Progenitor cell of endocrine pancreas (in vitro differentiated cells): ENCODE results near the gene LLCFC1. TPM values are rescaled to one million over a fixed set of nuclear protein-coding genes. Genes with fewer than 3 reads are reported as not detected.

Experiments
- DNase-seq: peaks from one replicate; pipeline ENCODE4 v3.0.0; 2021; ENCODE audit warnings: low spot score; ENCODE audit not compliant: unreplicated experiment
- H3K27ac Mint-ChIP-seq: 2 replicates; pipeline ENCODE4 v1.8.0; 2021; ENCODE audit warnings: mild to moderate bottlenecking, moderate library complexity, mixed read lengths
- H3K27me3 Mint-ChIP-seq: 2 replicates; pipeline ENCODE4 v1.8.0; 2021; ENCODE audit warnings: mixed read lengths
- H3K36me3 Mint-ChIP-seq: 2 replicates; pipeline ENCODE4 v1.8.0; 2022; ENCODE audit warnings: mixed read lengths; ENCODE audit not compliant: insufficient read depth
- H3K4me1 Mint-ChIP-seq: 2 replicates; pipeline ENCODE4 v1.8.0; 2021; ENCODE audit warnings: low read depth, mixed read lengths
- H3K4me3 Mint-ChIP-seq: 2 replicates; pipeline ENCODE4 v1.8.0; 2021; ENCODE audit warnings: low read depth, mild to moderate bottlenecking, moderate library complexity, mixed read lengths
- H3K9me3 Mint-ChIP-seq: 2 replicates; pipeline ENCODE4 v1.8.0; 2021; ENCODE audit warnings: low read depth, mixed read lengths
- total RNA-seq: library from RNA; stranded (reverse); gene quantifications from 2 replicates; pipeline ENCODE4 v1.2.1, GENCODE V29; 2021
- TF ChIP-seq, protein P1 (sequence below): fragments of 200-600 bp; sonication (generic); IDR thresholded peaks from one replicate; pipeline ENCODE4 v1.5.0; 2021; ENCODE audit warnings: antibody characterized with exemption, mild to moderate bottlenecking; ENCODE audit not compliant: unreplicated experiment

Gene LLCFC1
- total RNA-seq, 1 donor from 2014 or later = not detected

DNA sequence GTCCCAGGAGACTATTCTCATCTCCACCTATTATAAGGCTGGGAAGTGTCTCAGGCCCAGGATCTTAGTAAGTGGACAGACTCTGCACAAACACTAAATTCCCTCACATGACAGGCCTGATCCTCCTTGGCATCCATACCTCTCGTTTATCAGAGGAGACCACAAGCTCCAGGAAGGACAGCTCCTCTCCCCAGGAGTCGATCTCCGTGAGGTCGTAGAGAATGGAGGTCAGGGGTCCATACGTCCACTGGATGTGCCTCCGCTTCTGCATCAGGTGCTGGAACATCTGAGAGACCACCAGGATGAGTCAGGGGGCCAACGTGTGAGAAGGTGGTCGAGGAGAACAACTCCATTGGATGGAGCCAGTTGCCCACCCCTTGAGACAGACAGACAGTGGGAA lies 11.3 kb upstream of the LLCFC1 start:
- H3K36me3 Mint-ChIP-seq = no peaks in the 10 kb centered on the region
- DNase-seq = no peak
- peaks cover 22% of the 10 kb centered on the region for H3K27me3 Mint-ChIP-seq
- TF ChIP-seq, protein P1, sequence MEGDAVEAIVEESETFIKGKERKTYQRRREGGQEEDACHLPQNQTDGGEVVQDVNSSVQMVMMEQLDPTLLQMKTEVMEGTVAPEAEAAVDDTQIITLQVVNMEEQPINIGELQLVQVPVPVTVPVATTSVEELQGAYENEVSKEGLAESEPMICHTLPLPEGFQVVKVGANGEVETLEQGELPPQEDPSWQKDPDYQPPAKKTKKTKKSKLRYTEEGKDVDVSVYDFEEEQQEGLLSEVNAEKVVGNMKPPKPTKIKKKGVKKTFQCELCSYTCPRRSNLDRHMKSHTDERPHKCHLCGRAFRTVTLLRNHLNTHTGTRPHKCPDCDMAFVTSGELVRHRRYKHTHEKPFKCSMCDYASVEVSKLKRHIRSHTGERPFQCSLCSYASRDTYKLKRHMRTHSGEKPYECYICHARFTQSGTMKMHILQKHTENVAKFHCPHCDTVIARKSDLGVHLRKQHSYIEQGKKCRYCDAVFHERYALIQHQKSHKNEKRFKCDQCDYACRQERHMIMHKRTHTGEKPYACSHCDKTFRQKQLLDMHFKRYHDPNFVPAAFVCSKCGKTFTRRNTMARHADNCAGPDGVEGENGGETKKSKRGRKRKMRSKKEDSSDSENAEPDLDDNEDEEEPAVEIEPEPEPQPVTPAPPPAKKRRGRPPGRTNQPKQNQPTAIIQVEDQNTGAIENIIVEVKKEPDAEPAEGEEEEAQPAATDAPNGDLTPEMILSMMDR = no peak
- H3K4me1 Mint-ChIP-seq = peaks cover 6% of the 10 kb centered on the region
- H3K9me3 Mint-ChIP-seq = no peaks in the 10 kb centered on the region
- H3K27ac Mint-ChIP-seq = no peak overlapping the region
- no peak overlapping the region for H3K4me3 Mint-ChIP-seq

DNA sequence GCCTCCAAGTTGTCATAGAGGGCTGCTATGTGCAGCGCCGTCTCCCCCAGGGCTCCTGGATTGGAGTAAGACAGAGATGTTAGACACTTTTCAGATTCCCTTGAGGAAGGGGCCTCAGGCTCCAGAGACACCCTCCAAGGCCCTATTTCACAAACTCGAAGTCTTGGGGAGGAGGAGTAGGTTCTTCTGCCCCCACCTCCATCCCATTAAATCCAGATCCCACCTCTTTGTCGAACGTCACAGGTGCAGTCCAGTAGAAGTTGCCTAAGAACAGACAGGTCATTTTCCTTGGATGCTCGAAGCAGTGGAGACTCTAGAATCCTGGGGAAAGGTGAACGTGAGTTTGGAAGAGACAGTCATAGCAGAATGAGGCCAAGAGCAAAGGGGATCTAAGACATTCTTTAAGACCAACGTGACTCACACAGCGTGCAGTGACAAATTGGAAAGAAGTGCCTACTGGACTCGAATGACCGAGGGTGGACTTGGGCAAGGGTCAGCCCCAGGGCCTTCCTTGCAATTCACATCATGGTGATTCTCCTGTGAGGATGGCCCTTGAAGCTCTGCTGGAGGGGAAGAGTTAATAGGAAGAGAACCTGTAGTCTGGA lies 9.1 kb upstream of the LLCFC1 start:
- DNase-seq = no peak
- H3K27me3 Mint-ChIP-seq = peaks cover 29% of the 10 kb centered on the region
- peaks cover 3% of the 10 kb centered on the region for H3K4me1 Mint-ChIP-seq
- H3K9me3 Mint-ChIP-seq = no peaks in the 10 kb centered on the region
- H3K27ac Mint-ChIP-seq = no peak overlapping the region
- no peaks in the 10 kb centered on the region for H3K36me3 Mint-ChIP-seq
- TF ChIP-seq, protein P1 = no peak
- no peak overlapping the region for H3K4me3 Mint-ChIP-seq

DNA sequence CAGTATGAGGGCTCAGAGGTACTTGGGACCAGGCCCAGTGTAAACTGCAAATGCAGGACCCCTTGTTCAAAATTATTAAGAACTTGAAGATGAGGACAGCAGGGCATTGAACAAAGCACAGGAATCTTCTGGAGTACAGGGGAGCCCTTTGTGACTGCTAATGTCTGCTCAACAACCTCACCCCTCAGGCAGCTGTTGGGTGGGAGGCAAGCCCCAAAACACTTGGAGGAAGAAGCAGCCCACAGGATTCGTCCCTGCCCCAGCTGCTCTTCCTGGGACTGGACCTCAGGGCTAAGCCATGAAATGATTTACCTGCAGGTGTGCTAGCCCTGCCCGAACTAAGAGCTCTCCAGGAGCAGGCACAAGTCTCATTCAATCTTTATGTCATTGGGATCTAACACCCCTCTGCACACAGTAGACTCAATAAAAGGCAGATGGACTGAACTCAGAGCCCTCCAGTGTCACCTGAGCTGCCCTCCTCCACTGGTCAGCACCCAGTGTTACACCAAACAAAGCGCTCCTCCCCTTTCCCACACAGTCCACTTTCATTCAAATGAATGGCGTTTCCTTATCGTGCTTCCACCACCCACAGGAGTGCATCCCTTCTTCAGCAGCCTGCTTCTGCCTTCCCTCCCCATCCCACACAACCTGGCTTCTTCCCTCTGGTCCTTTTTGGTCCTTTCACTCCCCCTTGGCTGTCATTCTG lies 6.7 kb upstream of the LLCFC1 start:
- no peak for DNase-seq
- Mint-ChIP-seq H3K4me1 (peaks cover 5% of the 10 kb centered on the region), H3K9me3 (no peaks in the 10 kb centered on the region), H3K27me3 (peaks cover 20% of the 10 kb centered on the region), H3K4me3 (no peak overlapping the region), H3K36me3 (no peaks in the 10 kb centered on the region), H3K27ac (peak overlapping the region; percentile 33)
- TF ChIP-seq, protein P1 = no peak

DNA sequence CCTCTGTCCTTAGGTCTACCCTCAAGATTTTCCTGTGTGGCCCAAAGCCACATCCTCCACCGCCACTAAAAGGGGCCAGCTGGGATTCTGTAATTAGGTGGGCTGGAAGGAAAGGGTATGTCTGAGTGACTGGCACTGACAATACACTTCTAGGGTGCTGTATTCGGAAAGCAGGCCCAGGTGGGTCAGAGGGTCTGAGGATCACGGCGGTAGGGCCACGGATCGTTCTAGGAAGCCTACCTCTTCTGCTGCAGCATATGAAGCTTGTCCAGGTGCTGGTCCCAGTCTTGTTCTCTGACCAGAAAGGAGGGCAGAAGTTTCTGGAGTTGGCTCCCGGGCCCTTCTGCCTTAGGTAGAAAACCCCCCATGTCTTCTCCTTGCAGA lies 6.2 kb upstream of the LLCFC1 start:
- Mint-ChIP-seq H3K27me3 (peaks cover 24% of the 10 kb centered on the region), H3K9me3 (no peaks in the 10 kb centered on the region), H3K36me3 (no peaks in the 10 kb centered on the region), H3K4me1 (peaks cover 5% of the 10 kb centered on the region), H3K27ac (peak overlapping the region; percentile 33), H3K4me3 (no peak overlapping the region)
- no peak for DNase-seq
- TF ChIP-seq, protein P1 = no peak

DNA sequence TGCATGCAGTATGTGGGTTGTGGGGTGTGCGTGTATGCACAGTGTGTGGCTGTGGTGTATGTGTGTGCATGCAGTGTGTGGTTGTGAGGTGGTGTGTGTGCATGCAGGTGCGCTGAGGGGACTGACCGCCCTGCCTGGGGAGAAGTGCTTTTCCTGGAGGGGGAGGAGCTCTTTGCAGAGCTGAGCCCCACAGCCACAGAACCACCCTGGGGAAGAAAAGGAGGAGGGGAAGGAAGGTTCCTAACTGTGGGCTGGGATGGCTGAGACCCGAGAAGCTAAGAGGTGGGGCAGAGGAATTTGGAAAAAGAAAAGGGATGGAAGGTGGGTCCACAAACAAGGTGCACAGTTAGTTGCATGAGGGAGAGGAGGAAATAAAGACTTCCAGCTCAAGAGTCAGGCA lies 5.7 kb upstream of the LLCFC1 start, which contains the start of gene TRPV5:
TRPV5 (minus strand) TSS at position 123 of the 400 bp plus-strand sequence. CDS start 287 bp downstream, outside the sequence.
- TF ChIP-seq, protein P1 = no peak
- H3K4me1 Mint-ChIP-seq = peaks cover 5% of the 10 kb centered on the region
- H3K4me3 Mint-ChIP-seq = no peak within 1 kb of the TSS
- H3K9me3 Mint-ChIP-seq = no peaks in the 10 kb centered on the region
- no peaks in the 10 kb centered on the region for H3K36me3 Mint-ChIP-seq
- no peak for DNase-seq
- peak within 1 kb of the TSS; percentile 33 for H3K27ac Mint-ChIP-seq
- H3K27me3 Mint-ChIP-seq = peaks cover 26% of the 10 kb centered on the region
